H1 (cell line): ENCODE measurements around the gene MDM1. TPM values are rescaled to one million over a fixed set of nuclear protein-coding genes. Genes with fewer than 3 reads are reported as not detected.

Source experiments
- ASH2L ChIP-seq: fragments of 200-600, 300-600 bp; sonication (generic); IDR thresholded peaks from one replicate; pipeline ENCODE4 v1.7.1; 2017; ENCODE audit warnings: low read length
- BCL11A ChIP-seq, 2 experiments: IDR thresholded peaks; one replicate each; pipeline ENCODE4 v1.6.1; 2011; ENCODE audit warnings: low read depth in 2 of 2, low read length in 2 of 2, mild to moderate bottlenecking in 2 of 2
- MAX ChIP-seq: IDR thresholded peaks from 2 replicates; pipeline ENCODE4 v1.6.1; 2012; ENCODE audit warnings: inconsistent platforms
- YY1 ChIP-seq: IDR thresholded peaks from 2 replicates; pipeline ENCODE4 v1.6.1; 2011; ENCODE audit warnings: low read depth, mild to moderate bottlenecking, low read length
- polyA plus RNA-seq, 7 experiments: library from polyadenylated mRNA; depleted of rRNA in 3 of 7; stranded (reverse) in 5 of 7; unstranded in 2 of 7; fragments of >200 nt in 5 of 7; fragments of 200-250 nt in 2 of 7; gene quantifications; 1 replicate in 5 of 7; 2 replicates in 1 of 7; 4 replicates in 1 of 7; pipeline versions ENCODE4 v1.2.1 to v1.2.3, GENCODE V29; 2011 to 2013; ENCODE audit warnings: missing spikeins in 2 of 7, mixed read lengths in 2 of 7
- total RNA-seq: library from RNA; stranded (reverse); fragmentation: NEBNext Ultra II Directional; extraction: Animal tissue kit (Norgen Biotek cat#: 25700); gene quantifications from 2 replicates; pipeline ENCODE4 v1.2.1, GENCODE V29; 2021

Gene MDM1
- total and polyA plus RNA-seq, 2 of the 8 experiments (the other 6 are each of a cell fraction or from before 2014, with no cell fraction given) = 3.1 to 10.7 TPM

- TF ChIP-seq ASH2L (no peak), MAX (no peak), BCL11A (IDR thresholded peaks at IDR 0.05; ENCODE audit: low read depth in 2 of 2, low read length in 2 of 2) (no peak), YY1 (no peak)
Observed at GRCh38 chr12:68245180-68246021, 86.8 kb downstream of the MDM1 start (continued).

Other genes starting within 250 kb of the MDM1 start
- not detected in 2 replicates for gene IFNG, start 172.6 kb downstream of the MDM1 start, total RNA-seq
- not detected in 2 replicates for gene IFNG, start 172.6 kb downstream of the MDM1 start, polyA plus RNA-seq (2011; rRNA removed)
- gene IL26, start 106.6 kb downstream of the MDM1 start, total RNA-seq = not detected in 2 replicates
- not detected in 2 replicates for gene IL26, start 106.6 kb downstream of the MDM1 start, polyA plus RNA-seq (2011; rRNA removed)
- not detected in 2 replicates for gene IL22, start 78.8 kb downstream of the MDM1 start, total RNA-seq
- gene IL22, start 78.8 kb downstream of the MDM1 start, polyA plus RNA-seq (2011; rRNA removed) = not detected in 2 replicates